ENCODE data around the gene KRT86. TPM values are rescaled to one million over a fixed set of nuclear protein-coding genes. Genes with fewer than 3 reads are reported as not detected.

KRT86 gene
- total and polyA plus RNA-seq, 9 of the 15 experiments (the other 6 are each of a cell fraction or from before 2014, with no cell fraction given), result not detected

DNA sequence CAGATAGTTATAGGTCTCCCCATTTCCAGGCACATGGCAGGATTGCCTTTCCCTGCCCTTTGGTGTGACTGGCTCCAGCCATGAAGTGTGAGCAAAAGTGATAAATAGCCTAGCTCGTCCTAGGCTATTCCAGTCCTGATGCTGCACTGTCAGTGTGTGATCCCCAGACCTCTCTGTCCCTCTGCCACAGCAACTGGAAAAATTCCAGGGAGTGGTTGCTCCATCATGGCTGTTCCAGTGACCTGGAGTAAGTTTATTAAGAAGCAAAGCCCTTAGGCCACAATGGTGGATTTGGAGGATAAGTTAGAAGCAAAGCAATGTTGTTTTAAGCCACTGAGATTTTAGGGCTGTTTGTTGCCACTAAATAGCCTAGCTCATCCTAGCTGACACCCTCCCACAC is 56.6 kb downstream of the KRT86 start:
- H3K9ac ChIP-seq (ENCODE audit: insufficient read depth in 1 of 2, low read depth in 2 of 2, low read length in 2 of 2), result no peak overlapping the region
- H3K4me1 ChIP-seq (replicated peaks in 1 of 2; ENCODE audit: control insufficient read depth in 2 of 2, insufficient read depth in 2 of 2, low read length in 2 of 2), result no peaks in the 10 kb centered on the region
- H4K20me1 ChIP-seq (replicated peaks; ENCODE audit: control insufficient read depth, insufficient read depth, low read length), result no peaks in the 10 kb centered on the region
- no peak for ATAC-seq
- H3K9me3 ChIP-seq (replicated peaks; ENCODE audit: control insufficient read depth, insufficient read depth, low read depth, low read length), result no peaks in the 10 kb centered on the region
- H3K36me3 ChIP-seq (ENCODE audit: control insufficient read depth, insufficient read depth, low read length), result no peaks in the 10 kb centered on the region
- BruUV-seq (replicated peaks), result no TSS peak
- TF ChIP-seq TEAD2 (tag; IDR thresholded peaks at IDR 0.05) (no peak), NCOR1 (IDR thresholded peaks at IDR 0.05) (no peak), LARP7 (IDR thresholded peaks at IDR 0.05) (no peak), NEUROD1 (IDR thresholded peaks at IDR 0.05; ENCODE audit: borderline replicate concordance, low read depth, low read length, partially characterized antibody) (no peak), CHD1 (IDR thresholded peaks at IDR 0.05; ENCODE audit: low read length) (no peak), ZC3H4 (CRISPR knock-in tag; IDR thresholded peaks at IDR 0.05; ENCODE audit: borderline replicate concordance) (no peak), SMAD2 (IDR thresholded peaks at IDR 0.05; ENCODE audit: low read depth, low read length) (no peak), CBX8 (IDR thresholded peaks at IDR 0.05; ENCODE audit: borderline replicate concordance, extremely low read depth, low read depth, low read length, poor library complexity, severe bottlenecking) (no peak), MAFK (IDR thresholded peaks at IDR 0.05; ENCODE audit: low read length) (no peak), SPI1 (IDR thresholded peaks at IDR 0.05; ENCODE audit: borderline replicate concordance, low read depth, low read length) (no peak), ZFP1 (CRISPR knock-in tag; IDR thresholded peaks at IDR 0.05) (no peak), STAT5A (IDR thresholded peaks at IDR 0.05; ENCODE audit: borderline replicate concordance, low read length) (no peak)
- TF ChIP-seq, protein P1, sequence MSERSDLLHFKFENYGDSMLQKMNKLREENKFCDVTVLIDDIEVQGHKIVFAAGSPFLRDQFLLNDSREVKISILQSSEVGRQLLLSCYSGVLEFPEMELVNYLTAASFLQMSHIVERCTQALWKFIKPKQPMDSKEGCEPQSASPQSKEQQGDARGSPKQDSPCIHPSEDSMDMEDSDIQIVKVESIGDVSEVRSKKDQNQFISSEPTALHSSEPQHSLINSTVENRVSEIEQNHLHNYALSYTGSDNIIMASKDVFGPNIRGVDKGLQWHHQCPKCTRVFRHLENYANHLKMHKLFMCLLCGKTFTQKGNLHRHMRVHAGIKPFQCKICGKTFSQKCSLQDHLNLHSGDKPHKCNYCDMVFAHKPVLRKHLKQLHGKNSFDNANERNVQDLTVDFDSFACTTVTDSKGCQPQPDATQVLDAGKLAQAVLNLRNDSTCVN (CRISPR knock-in tag; IDR thresholded peaks at IDR 0.05), result no peak
- TF ChIP-seq, protein P2, sequence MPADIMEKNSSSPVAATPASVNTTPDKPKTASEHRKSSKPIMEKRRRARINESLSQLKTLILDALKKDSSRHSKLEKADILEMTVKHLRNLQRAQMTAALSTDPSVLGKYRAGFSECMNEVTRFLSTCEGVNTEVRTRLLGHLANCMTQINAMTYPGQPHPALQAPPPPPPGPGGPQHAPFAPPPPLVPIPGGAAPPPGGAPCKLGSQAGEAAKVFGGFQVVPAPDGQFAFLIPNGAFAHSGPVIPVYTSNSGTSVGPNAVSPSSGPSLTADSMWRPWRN (IDR thresholded peaks at IDR 0.05; ENCODE audit: low read depth), result no peak
- TF ChIP-seq, protein P3, sequence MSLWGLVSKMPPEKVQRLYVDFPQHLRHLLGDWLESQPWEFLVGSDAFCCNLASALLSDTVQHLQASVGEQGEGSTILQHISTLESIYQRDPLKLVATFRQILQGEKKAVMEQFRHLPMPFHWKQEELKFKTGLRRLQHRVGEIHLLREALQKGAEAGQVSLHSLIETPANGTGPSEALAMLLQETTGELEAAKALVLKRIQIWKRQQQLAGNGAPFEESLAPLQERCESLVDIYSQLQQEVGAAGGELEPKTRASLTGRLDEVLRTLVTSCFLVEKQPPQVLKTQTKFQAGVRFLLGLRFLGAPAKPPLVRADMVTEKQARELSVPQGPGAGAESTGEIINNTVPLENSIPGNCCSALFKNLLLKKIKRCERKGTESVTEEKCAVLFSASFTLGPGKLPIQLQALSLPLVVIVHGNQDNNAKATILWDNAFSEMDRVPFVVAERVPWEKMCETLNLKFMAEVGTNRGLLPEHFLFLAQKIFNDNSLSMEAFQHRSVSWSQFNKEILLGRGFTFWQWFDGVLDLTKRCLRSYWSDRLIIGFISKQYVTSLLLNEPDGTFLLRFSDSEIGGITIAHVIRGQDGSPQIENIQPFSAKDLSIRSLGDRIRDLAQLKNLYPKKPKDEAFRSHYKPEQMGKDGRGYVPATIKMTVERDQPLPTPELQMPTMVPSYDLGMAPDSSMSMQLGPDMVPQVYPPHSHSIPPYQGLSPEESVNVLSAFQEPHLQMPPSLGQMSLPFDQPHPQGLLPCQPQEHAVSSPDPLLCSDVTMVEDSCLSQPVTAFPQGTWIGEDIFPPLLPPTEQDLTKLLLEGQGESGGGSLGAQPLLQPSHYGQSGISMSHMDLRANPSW (CRISPR knock-in tag; IDR thresholded peaks at IDR 0.05), result no peak
- TF ChIP-seq, protein P4, sequence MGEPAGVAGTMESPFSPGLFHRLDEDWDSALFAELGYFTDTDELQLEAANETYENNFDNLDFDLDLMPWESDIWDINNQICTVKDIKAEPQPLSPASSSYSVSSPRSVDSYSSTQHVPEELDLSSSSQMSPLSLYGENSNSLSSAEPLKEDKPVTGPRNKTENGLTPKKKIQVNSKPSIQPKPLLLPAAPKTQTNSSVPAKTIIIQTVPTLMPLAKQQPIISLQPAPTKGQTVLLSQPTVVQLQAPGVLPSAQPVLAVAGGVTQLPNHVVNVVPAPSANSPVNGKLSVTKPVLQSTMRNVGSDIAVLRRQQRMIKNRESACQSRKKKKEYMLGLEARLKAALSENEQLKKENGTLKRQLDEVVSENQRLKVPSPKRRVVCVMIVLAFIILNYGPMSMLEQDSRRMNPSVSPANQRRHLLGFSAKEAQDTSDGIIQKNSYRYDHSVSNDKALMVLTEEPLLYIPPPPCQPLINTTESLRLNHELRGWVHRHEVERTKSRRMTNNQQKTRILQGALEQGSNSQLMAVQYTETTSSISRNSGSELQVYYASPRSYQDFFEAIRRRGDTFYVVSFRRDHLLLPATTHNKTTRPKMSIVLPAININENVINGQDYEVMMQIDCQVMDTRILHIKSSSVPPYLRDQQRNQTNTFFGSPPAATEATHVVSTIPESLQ (CRISPR knock-in tag; IDR thresholded peaks at IDR 0.05), result no peak
- no peak for FAIRE-seq
- ChIA-PET POLR2A (no interaction called here), CTCF (ENCODE audit: low intra/inter-chr PET ratio) (no interaction called here)
- DNase-seq (ENCODE audit: extremely low read depth in 1 of 4, low spot score in 3 of 4), result no peak
- WGBS (ENCODE audit: insufficient coverage, low coverage, missing lambda C conversion rate), result no CpG with 5 or more reads among the region's 1 CpG
- no peak overlapping the region for H3K27ac ChIP-seq (ENCODE audit: extremely low read depth, low read depth, low read length)
- H3K27me3 ChIP-seq (ENCODE audit: control insufficient read depth in 2 of 2, insufficient read depth in 2 of 2, low read length in 2 of 2), result peaks cover 0 to 11% of the 10 kb centered on the region in 2 experiments; a peak in 1 of 5 replicates
- no peak overlapping the region for H3K4me3 ChIP-seq
- H3K4me2 ChIP-seq (ENCODE audit: insufficient read depth, low read length), result no peak overlapping the region
- H3K79me2 ChIP-seq (ENCODE audit: control insufficient read depth, insufficient read depth, low read length), result no peaks in the 10 kb centered on the region
- intact Hi-C loops (cut with micrococcal nuclease) (no loop called here), in situ Hi-C loops (cut with MboI) (no loop called here)
- H2AFZ ChIP-seq (ENCODE audit: low read depth, low read length), result no peak overlapping the region
- H3K9me1 ChIP-seq (ENCODE audit: control insufficient read depth, insufficient read depth, low read length), result no peaks in the 10 kb centered on the region
